ENCODE measurements around the gene TMEM117.

- no peak for TF ChIP-seq CTCF (IDR thresholded peaks at IDR 0.05)
- no peak for TF ChIP-seq POLR2A (IDR thresholded peaks at IDR 0.05)
Observed at GRCh38 chr12:44143175-44143574, 307.3 kb downstream of the TMEM117 start.
